HEK293 (cell line): ENCODE measurements around the gene CENPV.

Experiments
- BCL11A ChIP-seq: fragments of 450-650 bp; formaldehyde crosslinking; IDR thresholded peaks from 2 replicates; pipeline ENCODE4 v1.5.1; 2016; ENCODE audit warnings: low read depth, missing biosample characterization, missing genetic modification characterization
- CTCF ChIP-seq: fragments of 450-650 bp; formaldehyde crosslinking; IDR thresholded peaks from 2 replicates; pipeline ENCODE4 v1.5.1; 2016; ENCODE audit warnings: missing biosample characterization, missing genetic modification characterization
- OSR2 ChIP-seq: fragments of 450-650 bp; formaldehyde crosslinking; IDR thresholded peaks from 2 replicates; pipeline ENCODE4 v1.5.1; 2016; ENCODE audit warnings: missing biosample characterization, missing genetic modification characterization
- REST ChIP-seq: fragments of 450-650 bp; formaldehyde crosslinking; IDR thresholded peaks from 2 replicates; pipeline ENCODE4 v1.5.1; 2016; ENCODE audit warnings: missing biosample characterization, missing genetic modification characterization
- SETDB1 ChIP-seq: IDR thresholded peaks from one replicate; pipeline ENCODE4 v1.6.1; 2017; ENCODE audit warnings: mild to moderate bottlenecking, low read length, moderate library complexity, mixed read lengths; ENCODE audit not compliant: insufficient read length
- ZEB2 ChIP-seq: fragments of 450-650 bp; formaldehyde crosslinking; IDR thresholded peaks from 2 replicates; pipeline ENCODE4 v1.5.1; 2016; ENCODE audit warnings: missing biosample characterization, missing genetic modification characterization
- ZFP41 ChIP-seq: fragments of 450-650 bp; formaldehyde crosslinking; IDR thresholded peaks from 2 replicates; pipeline ENCODE4 v1.5.1; 2016; ENCODE audit warnings: missing biosample characterization, missing genetic modification characterization, borderline replicate concordance
- ZNF133 ChIP-seq: fragments of 450-650 bp; formaldehyde crosslinking; IDR thresholded peaks from 2 replicates; pipeline ENCODE4 v1.5.1; 2016; ENCODE audit warnings: missing biosample characterization, missing genetic modification characterization
- ZNF433 ChIP-seq: fragments of 450-650 bp; formaldehyde crosslinking; IDR thresholded peaks from 2 replicates; pipeline ENCODE4 v1.5.1; 2016; ENCODE audit warnings: missing biosample characterization, missing genetic modification characterization, low read depth
- ZNF701 ChIP-seq: fragments of 450-650 bp; formaldehyde crosslinking; IDR thresholded peaks from 2 replicates; pipeline ENCODE4 v1.5.1; 2016; ENCODE audit warnings: missing biosample characterization, missing genetic modification characterization

DNA sequence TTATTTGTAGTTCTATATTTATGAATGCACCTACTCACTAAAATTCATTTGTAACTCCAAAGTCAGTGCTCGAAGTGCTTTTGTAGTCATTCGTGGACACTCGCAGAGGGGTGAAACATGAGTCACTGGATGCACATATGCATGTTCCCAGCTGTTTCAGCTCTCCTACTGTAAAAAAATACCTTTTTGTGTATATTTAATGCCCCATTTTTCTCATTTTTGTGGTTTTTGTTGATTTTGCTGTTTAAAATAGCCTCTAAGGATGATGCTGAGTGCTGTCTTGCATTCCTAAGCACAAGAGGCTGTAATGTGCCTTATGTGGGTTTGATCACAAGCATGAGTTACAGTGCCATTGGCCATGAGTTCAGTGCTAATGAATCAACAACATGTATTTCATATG lies 30.6 kb downstream of the CENPV start:
- TF ChIP-seq SETDB1 = no peak
- TF ChIP-seq BCL11A (tag by site-specific recombination) = no peak
- no peak for TF ChIP-seq ZNF701 (tag by site-specific recombination)
- TF ChIP-seq CTCF (tag by site-specific recombination) = no peak
- TF ChIP-seq OSR2 (tag by site-specific recombination) = no peak
- no peak for TF ChIP-seq ZNF133 (tag by site-specific recombination)
- TF ChIP-seq ZEB2 = no peak
- no peak for TF ChIP-seq ZFP41
- TF ChIP-seq REST (tag by site-specific recombination) = no peak
- TF ChIP-seq ZNF433 = no peak
